HepG2 (cell line): ENCODE data around the gene C2. TPM values are rescaled to one million over a fixed set of nuclear protein-coding genes. Genes with fewer than 3 reads are reported as not detected.

Experiments
- AGO1 ChIP-seq: fragments of 200-400 bp; formaldehyde crosslinking; IDR thresholded peaks from 2 replicates; pipeline ENCODE4 v1.6.1; 2017; ENCODE audit warnings: mild to moderate bottlenecking, low read depth, low read length, moderate library complexity; ENCODE audit not compliant: poor library complexity, severe bottlenecking
- AKNA ChIP-seq: sonication (generic); formaldehyde crosslinking; IDR thresholded peaks from 2 replicates; pipeline ENCODE4 v1.4.0; 2020; ENCODE audit warnings: missing genetic modification reagents, borderline replicate concordance
- CCDC6 ChIP-seq: sonication (generic); formaldehyde crosslinking; IDR thresholded peaks from 2 replicates; pipeline ENCODE4 v1.8.1; 2022; ENCODE audit warnings: mild to moderate bottlenecking, missing genetic modification reagents, moderate library complexity
- FOXJ3 ChIP-seq: sonication (generic); formaldehyde crosslinking; IDR thresholded peaks from 2 replicates; pipeline ENCODE4 v1.4.0; 2020; ENCODE audit warnings: missing genetic modification reagents, mild to moderate bottlenecking, borderline replicate concordance
- NCOR1 ChIP-seq: fragments of 200-600 bp; sonication (generic); IDR thresholded peaks from 2 replicates; pipeline ENCODE4 v1.7.0; 2017; ENCODE audit warnings: antibody characterized with exemption, low read length, borderline replicate concordance
- NR2F6 ChIP-seq, 2 experiments: IDR thresholded peaks; 2 replicates each; pipeline ENCODE4 v1.6.1; 2016; ENCODE audit warnings: antibody characterized with exemption in 1 of 2, mild to moderate bottlenecking in 1 of 2
- PHF21A ChIP-seq: sonication (generic); formaldehyde crosslinking; IDR thresholded peaks from 2 replicates; pipeline ENCODE4 v1.5.0; 2020; ENCODE audit warnings: mild to moderate bottlenecking, missing genetic modification reagents
- TEAD3 ChIP-seq: optimal IDR thresholded peaks from 2 replicates; pipeline ENCODE3; 2016; ENCODE audit warnings: borderline replicate concordance
- THAP8 ChIP-seq: sonication (generic); formaldehyde crosslinking; IDR thresholded peaks from 2 replicates; pipeline ENCODE4 v1.5.1; 2020; ENCODE audit warnings: missing genetic modification reagents, mild to moderate bottlenecking, borderline replicate concordance
- ZBTB1 ChIP-seq: sonication (generic); formaldehyde crosslinking; IDR thresholded peaks from 2 replicates; pipeline ENCODE4 v1.4.0; 2020; ENCODE audit warnings: missing genetic modification reagents, borderline replicate concordance
- ZBTB25 ChIP-seq: IDR thresholded peaks from 2 replicates; pipeline ENCODE4 v1.6.1; 2018; ENCODE audit warnings: missing genetic modification reagents
- ZNF232 ChIP-seq: sonication (generic); formaldehyde crosslinking; IDR thresholded peaks from 2 replicates; pipeline ENCODE4 v1.4.0; 2020; ENCODE audit warnings: missing genetic modification reagents, borderline replicate concordance
- ZSCAN30 ChIP-seq: sonication (generic); formaldehyde crosslinking; IDR thresholded peaks from 2 replicates; pipeline ENCODE4 v1.5.0; 2020; ENCODE audit warnings: mild to moderate bottlenecking, missing genetic modification reagents
- polyA plus RNA-seq, 8 experiments: library from polyadenylated mRNA; depleted of rRNA in 3 of 8; stranded (reverse) in 7 of 8; unstranded in 1 of 8; fragments of >200 nt; fragmentation: Illumina TruSeq in 4 of 8; extraction: Trizol in 4 of 8; gene quantifications; 2 replicates each; pipeline versions ENCODE4 v1.2.1 to v1.2.3, GENCODE V29; 2011 to 2016; ENCODE audit warnings: low read depth in 4 of 8, missing spikeins in 1 of 8, mixed read lengths in 1 of 8; ENCODE audit not compliant: insufficient read depth in 1 of 8
- total RNA-seq, 5 experiments: library from RNA; depleted of rRNA; stranded (reverse); fragments of >200 nt; fragmentation: Illumina TruSeq; extraction: Trizol; gene quantifications; 2 replicates each; pipeline ENCODE4 v1.2.3, GENCODE V29; 2016; ENCODE audit warnings: low read depth in 1 of 5

The C2 gene
- total and polyA plus RNA-seq, 2 of the 13 experiments (the other 11 are each of a cell fraction or from before 2014, with no cell fraction given): 165 to 307 TPM

GRCh38 chr6:31945507-31946369 is 18.2 kb downstream of the C2 start, which contains the start of gene CFB (continued):
- TF ChIP-seq FOXJ3 (CRISPR knock-in tag): peak; percentile 94
- 0 out of 2 replicates have a peak, but pooled peaks have one; percentile 72 for TF ChIP-seq ZSCAN30
- TF ChIP-seq NCOR1: peak; percentile 95; the same call in 1 of the 2 replicates
- peak; percentile 94 for TF ChIP-seq NR2F6 (IDR thresholded peaks at IDR 0.05)
- TF ChIP-seq NR2F6 (CRISPR knock-in tag; IDR thresholded peaks at IDR 0.05): peak; percentile 97
- TF ChIP-seq ZBTB1: no peak
- no peak; the same call in 1 of the 2 replicates for TF ChIP-seq AKNA (CRISPR knock-in tag)
- TF ChIP-seq PHF21A (CRISPR knock-in tag): peak; percentile 98
- TF ChIP-seq TEAD3 (CRISPR knock-in tag): peak; percentile 67
- TF ChIP-seq THAP8 (CRISPR knock-in tag): no peak
- TF ChIP-seq ZNF232 (CRISPR knock-in tag): peak; percentile 88; the same call in 1 of the 2 replicates
- peak; percentile 88 for TF ChIP-seq ZBTB25
- TF ChIP-seq AGO1: no peak
- peak; percentile 17; the same call in 1 of the 2 replicates for TF ChIP-seq CCDC6
